Activated CD4-positive, alpha-beta memory T cell treated with anti-CD3 and anti-CD28 coated beads for 36 hours (primary cell): ENCODE measurements around the gene MRPL42. TPM values are rescaled to one million over a fixed set of nuclear protein-coding genes. Genes with fewer than 3 reads are reported as not detected.
"Not testable (repeated sequence)": the region's sequence is repeated elsewhere in the genome, so short reads cannot be mapped to it uniquely, and the experiment has no call there.

ENCODE experiments used
- CTCF ChIA-PET: fragments of 350-600 bp; sonication (Branson Sonifier 250); formaldehyde crosslinking; loops from one replicate; lab custom pipeline; 2021; ENCODE audit warnings: antibody characterized with exemption, inconsistent platforms; lab: Charles Lee
- POLR2A ChIA-PET: fragments of 350-600 bp; sonication (Branson Sonifier 250); formaldehyde crosslinking; loops from one replicate; lab custom pipeline; 2021; ENCODE audit warnings: antibody characterized with exemption; lab: Charles Lee
- DNase-seq: peaks from one replicate; pipeline ENCODE4 v3.0.0-alpha.2; 2020
- H3K27ac Mint-ChIP-seq: one replicate; pipeline ENCODE4 v1.8.0; 2021; ENCODE audit warnings: mixed read lengths
- H3K27me3 Mint-ChIP-seq: one replicate; pipeline ENCODE4 v1.8.0; 2021; ENCODE audit warnings: mixed read lengths
- H3K36me3 Mint-ChIP-seq: one replicate; pipeline ENCODE4 v1.8.0; 2021; ENCODE audit warnings: mixed read lengths
- H3K4me1 Mint-ChIP-seq: one replicate; pipeline ENCODE4 v1.8.0; 2021; ENCODE audit warnings: low read depth, mixed read lengths
- H3K4me3 Mint-ChIP-seq: one replicate; pipeline ENCODE4 v1.8.0; 2021; ENCODE audit warnings: mild to moderate bottlenecking, mixed read lengths
- H3K9me3 Mint-ChIP-seq: one replicate; pipeline ENCODE4 v1.8.0; 2021; ENCODE audit warnings: mixed read lengths
- intact Hi-C: fragments of 100-400 bp; cut with micrococcal nuclease; formaldehyde crosslinking; loops from one replicate; pipeline ENCODE4 v1.15.1; 2023
- total RNA-seq, 2 experiments: library from RNA; stranded (reverse); gene quantifications; one replicate each; pipeline ENCODE4 v1.2.3, GENCODE V29; 2021

Gene MRPL42
- total RNA-seq, 2 experiments from 2014 or later: 65.0 to 67.6 TPM

DNA sequence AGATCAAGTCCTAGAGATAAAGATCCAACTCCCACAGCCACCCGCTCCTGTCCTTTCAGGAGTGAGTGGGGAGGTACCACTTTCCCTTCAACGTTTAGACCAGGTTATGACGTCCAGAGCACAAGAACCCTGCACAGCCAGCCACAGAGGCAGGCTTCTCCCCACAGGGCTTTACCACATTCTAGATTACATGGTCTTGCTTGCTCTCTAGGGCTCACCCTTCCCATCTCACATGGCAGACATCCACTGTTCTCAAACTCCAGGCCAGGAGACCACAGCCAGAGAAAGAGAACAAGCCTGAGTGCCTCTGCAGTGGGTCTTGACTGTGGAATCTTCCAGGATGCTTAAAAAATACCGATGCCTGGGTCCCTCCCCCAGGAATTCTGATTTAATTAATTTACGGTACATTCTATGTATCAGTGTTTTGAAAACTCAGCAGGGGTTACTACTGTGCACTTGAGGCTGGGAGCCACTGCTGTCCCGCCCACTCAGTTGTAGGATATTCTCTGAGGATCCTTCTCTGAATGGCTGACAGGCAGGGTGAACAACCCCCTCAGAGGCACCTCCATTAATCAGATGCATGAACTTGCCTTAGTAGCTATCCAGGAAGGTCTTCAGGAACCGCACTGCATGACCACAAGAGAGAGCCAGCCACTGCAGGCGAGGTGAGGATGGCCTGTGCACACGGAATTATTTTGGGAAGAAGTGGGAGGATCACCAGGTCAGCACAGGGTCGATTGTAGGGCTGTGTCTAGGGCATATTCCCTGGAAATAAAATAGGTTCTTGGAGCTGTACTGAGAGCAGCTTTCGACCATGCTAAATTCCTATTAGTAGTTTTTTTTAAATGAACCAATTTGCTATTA lies 83.7 kb downstream of the MRPL42 start:
- Mint-ChIP-seq H3K27me3 (no peaks in the 10 kb centered on the region), H3K27ac (no peak overlapping the region), H3K4me1 (no peaks in the 10 kb centered on the region), H3K4me3 (no peak overlapping the region), H3K9me3 (no peaks in the 10 kb centered on the region), H3K36me3 (no peaks in the 10 kb centered on the region)
- ChIA-PET POLR2A (no interaction called here), CTCF (no interaction called here)
- no peak for DNase-seq
- intact Hi-C loops: no loop called here

DNA sequence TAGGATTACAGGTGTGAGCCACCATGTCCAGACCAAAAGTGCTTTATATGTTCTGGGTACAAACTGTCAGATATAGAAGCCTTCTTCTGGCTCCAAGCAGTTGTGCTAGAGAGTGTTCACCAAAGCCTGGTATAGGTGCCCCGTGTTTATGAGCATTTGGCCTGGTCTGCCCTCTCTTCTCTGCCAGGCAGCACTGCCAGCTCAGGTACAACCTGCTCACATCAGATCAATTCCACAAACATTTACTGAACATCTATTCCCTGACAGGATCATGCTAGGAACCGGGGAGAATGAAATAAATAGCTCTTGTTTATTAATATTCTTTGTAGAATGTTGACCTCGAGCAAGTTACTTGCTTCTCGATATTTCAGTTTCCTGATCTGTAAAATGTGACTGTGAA lies 85.1 kb downstream of the MRPL42 start:
- ChIA-PET POLR2A (no interaction called here), CTCF (no interaction called here)
- DNase-seq: no peak
- Mint-ChIP-seq H3K9me3 (no peaks in the 10 kb centered on the region), H3K4me1 (no peaks in the 10 kb centered on the region), H3K4me3 (no peak overlapping the region), H3K36me3 (peaks cover 4% of the 10 kb centered on the region), H3K27ac (no peak overlapping the region), H3K27me3 (no peaks in the 10 kb centered on the region)
- intact Hi-C loops: no loop called here

DNA sequence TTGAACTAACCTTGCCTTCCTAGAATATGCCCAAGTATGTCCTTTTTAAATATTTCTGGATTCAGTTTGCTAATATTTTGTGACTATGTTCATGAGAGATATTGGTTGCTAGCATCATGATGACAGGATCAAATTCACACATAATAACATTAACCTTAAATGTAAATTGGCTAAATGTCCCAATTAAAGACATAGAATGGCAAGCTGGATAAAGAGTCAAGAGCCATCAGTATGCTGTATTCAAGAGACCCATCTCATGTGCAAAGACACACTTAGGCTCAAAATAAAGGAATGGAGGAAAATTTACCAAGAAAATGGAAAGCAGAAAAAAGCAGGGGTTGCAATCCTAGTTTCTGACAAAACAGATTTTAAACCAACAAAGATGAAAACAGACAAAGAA lies 90.6 kb downstream of the MRPL42 start:
- Mint-ChIP-seq H3K9me3 (peaks cover 28% of the 10 kb centered on the region), H3K36me3 (peaks cover 34% of the 10 kb centered on the region)
- H3K27ac Mint-ChIP-seq, intact Hi-C loops, H3K4me3 Mint-ChIP-seq, DNase-seq, H3K4me1 Mint-ChIP-seq, POLR2A ChIA-PET, CTCF ChIA-PET, H3K27me3 Mint-ChIP-seq: not testable (repeated sequence)

DNA sequence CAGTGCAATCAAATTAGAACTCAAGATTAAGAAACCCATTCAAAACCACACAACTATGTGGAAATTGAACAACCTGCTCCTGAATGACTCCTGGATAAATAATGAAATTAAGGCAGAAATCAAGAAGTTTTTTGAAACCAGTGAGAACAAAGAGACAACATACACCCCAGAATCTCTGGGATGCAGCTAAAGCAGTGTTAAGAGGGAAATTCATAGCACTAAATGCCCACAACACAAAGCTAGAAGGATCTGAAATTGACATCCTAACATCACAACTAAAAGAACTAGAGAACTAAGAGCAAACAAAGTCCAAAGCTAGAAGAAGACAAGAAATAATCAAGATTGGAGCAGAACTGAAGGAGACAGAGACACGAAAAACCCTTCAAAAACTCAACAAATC lies 91.4 kb downstream of the MRPL42 start:
- POLR2A ChIA-PET, H3K27ac Mint-ChIP-seq, H3K4me3 Mint-ChIP-seq, DNase-seq, H3K27me3 Mint-ChIP-seq, H3K4me1 Mint-ChIP-seq, intact Hi-C loops: not testable (repeated sequence)
- CTCF ChIA-PET: interaction anchor here (1.0 to 1.2 kb wide), 2 partner anchors 9 to 544 kb away, joined by 3 read pairs; no protein-coding TSS in a partner anchor
- Mint-ChIP-seq H3K36me3 (peaks cover 34% of the 10 kb centered on the region), H3K9me3 (peaks cover 28% of the 10 kb centered on the region)

DNA sequence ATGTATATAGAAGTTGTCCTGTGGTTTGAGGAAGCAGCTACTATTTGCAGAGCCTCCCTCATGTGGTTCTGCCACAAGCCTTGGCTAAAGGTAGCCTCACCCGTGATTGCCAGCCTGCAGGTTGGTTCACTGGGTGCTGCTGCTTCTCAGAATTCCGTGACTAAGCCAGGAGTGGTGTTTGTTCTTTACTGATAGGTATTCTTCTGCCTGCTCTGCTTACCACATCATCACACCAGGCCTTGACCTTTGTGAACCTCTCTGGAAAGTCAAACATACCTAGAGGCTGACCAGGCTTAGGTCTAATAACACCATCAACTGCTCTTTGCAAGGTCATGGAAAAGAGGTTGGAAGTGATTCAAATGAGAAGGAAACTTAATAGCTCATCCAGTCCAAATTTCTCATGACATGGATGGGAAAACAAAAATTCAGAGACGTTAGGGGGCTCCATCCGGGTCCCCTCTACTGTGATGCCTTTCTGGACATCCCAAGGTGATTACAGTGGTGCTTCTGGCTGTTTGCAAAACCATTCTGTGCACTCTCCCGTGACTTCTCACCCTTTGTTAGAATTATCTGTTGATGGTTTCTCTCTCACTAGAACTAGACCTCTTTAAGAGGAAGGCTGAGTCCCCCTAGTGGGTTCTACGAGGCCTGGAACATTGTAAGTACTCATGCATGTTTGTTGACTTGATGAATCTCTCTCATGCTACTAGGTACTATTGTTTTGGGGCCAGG lies 96.7 kb downstream of the MRPL42 start:
- POLR2A ChIA-PET: no interaction called here
- H3K4me3 Mint-ChIP-seq: no peak overlapping the region
- intact Hi-C loops: no loop called here
- peaks cover 4% of the 10 kb centered on the region for H3K4me1 Mint-ChIP-seq
- no peak for DNase-seq
- peaks cover 15% of the 10 kb centered on the region for H3K9me3 Mint-ChIP-seq
- H3K36me3 Mint-ChIP-seq: peaks cover 19% of the 10 kb centered on the region
- CTCF ChIA-PET: interaction anchor here (2.3 kb wide), 1 partner anchor 537 kb away, joined by 15 read pairs; no protein-coding TSS in a partner anchor
- no peaks in the 10 kb centered on the region for H3K27me3 Mint-ChIP-seq
- H3K27ac Mint-ChIP-seq: no peak overlapping the region

DNA sequence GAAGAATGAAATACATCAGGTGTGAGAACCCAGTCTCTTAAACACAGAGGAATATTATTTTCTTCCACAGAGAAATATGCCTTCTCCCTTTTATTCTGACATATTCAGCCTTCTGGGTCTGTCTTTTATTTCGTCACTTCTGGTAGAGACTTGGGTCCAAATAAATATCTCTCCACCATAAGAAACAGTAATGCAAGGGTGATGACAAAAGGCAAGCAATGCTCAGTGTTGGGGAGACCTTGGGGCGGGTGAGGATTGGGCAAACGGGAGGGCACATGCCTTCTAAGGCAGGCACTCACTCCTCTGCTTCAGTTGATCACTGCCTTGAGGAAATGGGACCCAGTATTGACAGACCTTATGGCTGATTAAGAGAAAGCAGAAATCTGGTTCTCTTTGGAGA lies 98.4 kb downstream of the MRPL42 start:
- no peaks in the 10 kb centered on the region for H3K27me3 Mint-ChIP-seq
- H3K36me3 Mint-ChIP-seq: peaks cover 6% of the 10 kb centered on the region
- POLR2A ChIA-PET: no interaction called here
- no peak overlapping the region for H3K4me3 Mint-ChIP-seq
- H3K9me3 Mint-ChIP-seq: peaks cover 3% of the 10 kb centered on the region
- intact Hi-C loops: no loop called here
- H3K4me1 Mint-ChIP-seq: peaks cover 4% of the 10 kb centered on the region
- no peak overlapping the region for H3K27ac Mint-ChIP-seq
- no peak for DNase-seq
- CTCF ChIA-PET: no interaction called here

Other genes starting within 250 kb of the MRPL42 start
- gene NUDT4, start 89.6 kb upstream of the MRPL42 start, total RNA-seq: 10 to 100 TPM; 58.2 TPM
- gene UBE2N, start 25.6 kb upstream of the MRPL42 start, total RNA-seq: 100 to 1,000 TPM; 177 TPM
- 10 to 100 TPM; 22.9 to 23.1 TPM for gene SOCS2, start 105.2 kb downstream of the MRPL42 start, total RNA-seq
- gene CRADD, start 209.9 kb downstream of the MRPL42 start, total RNA-seq: 10 to 100 TPM in 1 of 2 experiments, 1 to 10 TPM in 1; 8.9 to 10.4 TPM